T-helper 9 cell (primary cell): ENCODE results near the gene LYST.
"Not testable (repeated sequence)": the region's sequence is repeated elsewhere in the genome, so short reads cannot be mapped to it uniquely, and the experiment has no call there.

Experiments
- DNase-seq: peaks from one replicate; pipeline ENCODE4 v3.0.0-alpha.2; 2020

Gene LYST

GRCh38 chr1:235754186-235754585 lies 112.5 kb downstream of the LYST start:
- DNase-seq = not testable (repeated sequence)

GRCh38 chr1:235749755-235750300 lies 116.9 kb downstream of the LYST start:
- DNase-seq = no peak

DNA sequence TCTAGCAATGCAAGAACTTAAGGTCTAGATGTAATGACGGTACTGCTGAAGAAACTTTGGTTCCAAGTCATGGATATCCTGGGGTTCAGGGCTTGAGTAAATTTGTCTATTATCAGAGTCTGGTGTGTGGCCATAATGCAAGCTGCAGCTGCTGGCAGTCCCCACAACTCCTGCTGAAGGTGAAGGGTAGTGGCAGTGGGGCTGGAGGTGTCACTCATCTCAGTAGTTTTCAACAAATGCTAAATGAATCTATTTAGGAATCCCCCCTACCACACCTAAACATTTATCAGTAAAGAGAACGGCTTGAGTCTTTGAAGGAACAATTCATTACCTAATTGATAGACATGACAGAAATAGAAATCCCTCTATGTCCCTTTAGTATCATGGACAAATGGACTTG lies 118.0 kb downstream of the LYST start:
- no peak for DNase-seq

- no peak for DNase-seq
Observed at GRCh38 chr1:235746245-235746644, 120.5 kb downstream of the LYST start.

DNA sequence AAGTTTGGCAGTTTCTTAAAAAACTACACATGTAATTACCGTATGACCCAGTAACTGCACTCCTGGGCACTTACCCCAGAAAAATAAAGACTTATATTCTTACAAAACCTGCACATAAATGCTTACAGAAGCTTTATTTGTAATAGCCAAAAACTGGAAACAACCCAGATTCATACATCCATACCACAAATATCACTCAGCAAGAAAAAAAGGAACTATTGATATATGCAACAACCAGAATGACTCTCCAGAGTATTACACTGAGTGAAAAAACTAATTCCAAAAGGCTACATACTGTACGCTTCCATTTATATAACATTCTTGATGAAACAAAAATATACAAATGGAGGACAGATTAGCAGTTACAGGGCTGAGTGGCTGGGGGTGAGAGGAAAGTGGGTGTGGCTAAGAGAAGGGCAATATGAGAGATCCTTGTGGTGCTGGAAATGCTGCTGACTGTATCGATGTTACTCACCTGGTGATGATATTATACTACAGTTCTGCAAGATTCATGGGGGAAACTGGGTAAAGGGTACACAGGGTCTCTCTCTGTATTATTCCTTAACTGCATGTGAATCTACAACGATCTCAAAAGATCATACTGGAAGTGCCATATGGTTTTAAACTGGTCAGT lies 121.1 kb downstream of the LYST start:
- no peak for DNase-seq

DNA sequence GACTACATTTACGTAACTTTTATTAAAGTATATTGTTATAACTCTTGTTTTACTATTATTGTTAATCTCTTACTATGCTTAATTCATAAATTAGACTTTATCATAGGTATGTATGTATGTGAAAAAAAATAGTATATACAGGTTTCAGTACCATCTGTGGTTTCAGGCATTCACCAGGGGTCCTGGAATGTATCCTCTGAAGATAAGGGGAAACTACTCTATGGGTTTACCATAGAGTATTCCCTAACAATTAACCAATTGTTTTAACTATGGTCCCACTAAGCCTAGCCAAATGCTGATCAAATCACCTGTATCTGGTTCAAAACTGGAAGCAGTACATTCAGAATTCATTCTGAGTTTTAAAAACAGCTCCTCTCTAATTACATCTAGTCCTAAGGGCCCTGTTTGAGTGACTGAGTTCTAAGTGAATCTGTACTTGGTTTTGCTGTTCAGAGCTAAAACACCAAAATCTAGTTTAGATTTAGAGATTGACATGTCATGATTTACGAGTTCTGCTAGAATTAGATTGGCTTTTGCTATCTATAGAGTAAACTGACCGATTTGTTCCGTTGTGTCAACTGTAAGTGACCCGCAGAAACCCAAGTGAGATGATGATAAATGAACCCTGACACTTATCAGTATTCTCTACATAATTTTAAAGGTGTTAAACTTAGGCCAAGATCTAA lies 123.6 kb downstream of the LYST start:
- DNase-seq = no peak

DNA sequence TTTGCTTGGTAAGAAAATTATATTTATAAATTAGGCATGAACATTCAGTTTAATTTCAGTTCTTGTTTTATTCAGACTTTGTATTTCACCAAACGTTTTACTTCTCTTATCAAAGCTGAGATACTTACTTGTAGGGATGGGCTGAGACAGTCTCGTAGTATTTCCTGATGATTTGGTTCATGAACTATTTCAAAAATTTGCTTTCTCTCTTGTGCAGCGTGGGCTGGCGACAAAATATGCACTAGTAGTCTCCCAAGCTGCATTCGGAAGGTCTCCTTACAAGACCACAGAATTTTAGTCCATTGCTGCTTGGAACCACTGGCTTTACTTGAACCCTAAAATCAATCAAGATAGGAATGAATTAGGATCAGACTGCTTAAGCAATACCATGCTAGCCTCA lies 125.4 kb downstream of the LYST start:
- DNase-seq = no peak

DNA sequence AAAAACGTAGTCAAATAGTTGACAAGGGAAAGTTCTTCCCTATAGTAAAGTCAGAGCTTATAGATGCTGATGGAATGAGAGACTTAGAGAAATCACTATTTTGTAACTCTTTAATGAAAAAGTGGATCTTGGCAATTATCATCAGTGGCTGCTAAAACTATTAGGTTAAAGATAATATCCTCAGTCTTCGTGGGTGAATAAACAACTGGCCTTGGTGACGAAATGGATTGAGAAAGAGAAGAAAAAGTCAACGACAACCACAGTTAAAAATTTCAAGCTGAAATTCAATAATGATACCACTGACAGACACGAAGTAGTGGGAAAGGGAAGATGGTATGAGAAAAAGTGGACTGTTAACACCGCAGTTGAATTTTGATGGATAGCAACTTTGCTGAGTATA lies 127.1 kb downstream of the LYST start:
- no peak for DNase-seq

GRCh38 chr1:235739124-235739523 lies 127.6 kb downstream of the LYST start:
- no peak for DNase-seq

DNA sequence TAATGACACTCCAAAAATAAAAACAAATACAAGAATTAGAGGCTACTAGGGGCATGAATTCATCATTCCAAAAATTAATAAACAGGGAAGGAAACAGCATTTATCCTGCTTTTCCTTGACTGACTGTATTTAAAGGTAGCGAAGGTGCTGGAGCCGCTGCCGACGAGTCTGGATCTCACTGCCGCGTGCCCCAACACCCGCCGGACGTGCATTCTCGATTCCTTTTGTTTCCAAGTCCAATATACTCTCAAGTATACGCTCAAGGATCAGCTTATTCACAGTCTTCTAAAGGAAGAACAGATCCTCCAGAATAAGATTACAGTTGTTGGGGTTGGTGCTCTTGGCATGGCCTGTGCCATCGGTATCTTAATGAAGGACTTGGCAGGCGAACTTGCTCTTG lies 129.0 kb downstream of the LYST start:
- DNase-seq = no peak

- DNase-seq = no peak
Observed at GRCh38 chr1:235736263-235736662, 130.4 kb downstream of the LYST start.

GRCh38 chr1:235735621-235736020 lies 131.1 kb downstream of the LYST start:
- no peak for DNase-seq

DNA sequence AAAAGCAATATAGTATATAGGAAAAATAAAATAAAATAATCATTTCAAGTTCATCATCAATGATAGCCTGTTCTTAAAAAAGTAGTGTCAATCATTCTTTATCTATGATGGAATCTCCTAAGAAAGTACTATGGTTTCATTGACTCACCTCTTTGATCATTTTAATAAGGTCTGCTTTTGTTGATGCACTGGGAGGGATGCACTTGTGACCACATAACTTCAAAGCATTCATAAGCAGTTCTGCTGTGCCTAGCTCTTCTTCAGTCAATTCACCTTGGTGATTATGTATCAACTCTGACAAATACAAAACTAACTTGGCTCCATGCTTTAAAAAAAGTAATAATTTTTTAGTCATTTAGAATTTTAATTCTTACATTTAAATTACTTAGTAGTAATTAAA lies 132.4 kb downstream of the LYST start:
- no peak for DNase-seq

GRCh38 chr1:235730007-235730406 lies 136.7 kb downstream of the LYST start:
- no peak for DNase-seq

- DNase-seq = no peak
Observed at GRCh38 chr1:235726557-235726956, 140.1 kb downstream of the LYST start.

DNA sequence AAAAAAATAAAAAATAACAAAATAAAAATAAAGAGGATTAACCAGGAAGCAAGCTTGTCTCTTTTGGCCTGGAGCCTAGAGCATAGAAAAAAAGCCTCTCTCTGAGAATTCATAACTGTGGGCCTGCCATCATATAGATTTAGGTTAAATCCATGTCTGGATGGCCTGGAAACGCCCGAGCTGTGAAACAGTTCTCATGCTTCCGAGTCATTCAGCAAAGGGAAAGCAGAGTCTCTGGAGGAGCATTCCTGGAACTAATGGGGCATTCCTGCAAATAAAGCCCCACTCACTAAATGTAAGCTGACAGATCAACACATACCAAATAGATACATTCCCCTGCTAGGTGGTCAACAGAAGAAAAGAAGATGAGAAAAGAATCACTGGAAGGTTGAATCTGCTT lies 141.3 kb downstream of the LYST start:
- no peak for DNase-seq

- no peak for DNase-seq
Observed at GRCh38 chr1:235724730-235725129, 142.0 kb downstream of the LYST start.

- no peak for DNase-seq
Observed at GRCh38 chr1:235722858-235723257, 143.8 kb downstream of the LYST start.

DNA sequence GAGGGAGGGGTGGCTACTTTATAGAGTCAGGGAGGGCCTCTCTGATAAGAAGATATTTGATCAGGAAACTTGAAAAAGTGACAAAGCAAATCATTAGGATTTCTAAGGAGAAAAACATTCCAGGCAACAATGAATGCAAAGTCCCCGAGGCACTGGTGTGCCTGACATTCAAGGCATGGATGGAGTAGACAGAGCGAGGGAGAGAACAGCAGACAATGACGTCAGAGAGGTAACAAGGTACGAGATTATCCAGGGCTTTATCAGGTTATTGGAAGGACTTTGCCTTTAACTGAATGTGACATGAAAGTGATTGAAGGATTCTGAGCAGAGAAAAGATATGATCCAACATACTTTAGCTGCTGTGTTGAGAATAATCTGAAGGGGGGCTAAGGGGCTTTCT lies 144.7 kb downstream of the LYST start:
- no peak for DNase-seq

DNA sequence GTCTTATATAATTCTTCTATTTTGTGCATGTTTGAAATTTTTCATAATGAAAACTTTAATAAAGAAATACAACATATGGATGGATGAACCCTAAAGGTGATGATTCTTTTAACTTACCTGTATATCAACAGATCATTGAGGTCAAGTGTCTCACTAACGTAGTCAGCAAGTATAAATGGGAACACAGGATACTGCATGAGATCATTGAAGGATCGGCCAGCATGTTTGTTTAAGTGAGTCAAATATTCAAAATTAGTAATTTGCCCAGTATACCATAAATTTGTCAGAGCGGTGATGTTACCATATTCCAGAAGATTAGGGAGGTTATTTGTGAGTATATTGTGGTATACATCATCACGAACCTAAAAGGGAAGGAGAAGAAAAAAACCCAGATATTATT lies 146.2 kb downstream of the LYST start:
- no peak for DNase-seq

DNA sequence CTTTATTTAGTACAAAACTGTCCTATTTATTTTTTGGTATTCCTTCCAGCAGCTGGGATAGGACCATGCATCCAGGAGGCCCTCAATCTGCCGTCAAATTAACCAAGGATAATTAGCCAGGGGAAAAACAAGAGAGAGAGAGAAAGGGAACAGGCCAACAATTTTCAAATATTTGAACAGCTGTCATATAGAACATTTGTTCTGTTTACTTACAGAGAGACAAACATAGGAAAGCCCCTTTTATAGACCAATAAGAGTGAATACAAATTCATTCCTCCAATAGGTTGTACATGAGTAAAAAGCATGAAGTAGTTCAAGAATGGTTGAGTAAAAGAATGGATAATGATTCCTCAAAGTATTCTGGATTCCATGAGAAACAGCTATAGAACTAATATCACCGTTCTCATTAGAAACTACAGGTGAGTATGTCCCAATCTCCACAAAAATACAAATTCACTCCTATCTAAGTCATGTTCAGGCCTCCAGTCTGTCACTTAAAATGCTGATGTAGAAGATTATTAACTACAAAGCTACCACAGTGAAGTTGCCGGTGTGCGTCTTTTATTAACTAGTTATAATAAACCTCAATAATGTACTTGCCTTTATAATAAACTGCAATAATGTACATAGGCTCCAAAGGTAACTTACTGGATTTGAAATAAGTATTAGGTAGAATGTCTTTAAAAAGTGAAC lies 152.4 kb downstream of the LYST start:
- DNase-seq = no peak

DNA sequence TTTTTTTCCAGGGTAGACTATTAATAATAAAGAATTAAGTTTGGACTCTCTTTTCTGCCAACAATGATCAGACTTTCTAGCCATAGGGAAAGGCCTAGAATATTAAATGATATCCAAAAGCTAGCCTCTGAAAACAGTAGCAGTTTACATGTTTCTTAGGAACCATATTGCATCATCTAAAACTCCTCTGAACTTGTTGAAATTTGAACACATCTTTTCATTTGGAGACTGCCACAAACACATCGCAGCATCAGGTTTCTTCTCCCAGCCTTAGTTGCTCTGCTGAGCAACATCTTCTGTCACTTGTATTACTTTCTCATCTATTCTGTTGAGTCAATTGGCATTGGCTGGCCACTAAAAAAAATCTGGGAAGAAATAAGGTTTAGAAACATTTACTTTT lies 153.9 kb downstream of the LYST start:
- no peak for DNase-seq

- no peak for DNase-seq
Observed at GRCh38 chr1:235710687-235711086, 156.0 kb downstream of the LYST start.

GRCh38 chr1:235709018-235709417 lies 157.7 kb downstream of the LYST start:
- DNase-seq = no peak
